ENCODE measurements around the gene HMGCLL1. TPM values are rescaled to one million over a fixed set of nuclear protein-coding genes. Genes with fewer than 3 reads are reported as not detected.

The HMGCLL1 gene
- total RNA-seq, 1 experiment from 2014 or later: not detected

GRCh38 chr6:55531496-55531895 is 47.5 kb downstream of the HMGCLL1 start:
- no peak for DNase-seq (ENCODE audit: low read depth)

GRCh38 chr6:55530931-55531330 is 48.1 kb downstream of the HMGCLL1 start:
- DNase-seq (ENCODE audit: low read depth): no peak

- no peak for DNase-seq (ENCODE audit: low read depth)
These were observed 50.4 kb downstream of the HMGCLL1 start for GRCh38 chr6:55528624-55529023.

GRCh38 chr6:55524441-55524840 is 54.6 kb downstream of the HMGCLL1 start:
- no peak for DNase-seq (ENCODE audit: low read depth)

- no peak for DNase-seq (ENCODE audit: low read depth)
These were observed 60.4 kb downstream of the HMGCLL1 start for GRCh38 chr6:55518529-55519060.

GRCh38 chr6:55516736-55517135 is 62.3 kb downstream of the HMGCLL1 start:
- no peak for DNase-seq (ENCODE audit: low read depth)

- DNase-seq (ENCODE audit: low read depth): no peak
These were observed 66.1 kb downstream of the HMGCLL1 start for GRCh38 chr6:55512904-55513303.

- DNase-seq (ENCODE audit: low read depth): no peak
These were observed 67.7 kb downstream of the HMGCLL1 start for GRCh38 chr6:55511122-55511800.

GRCh38 chr6:55499591-55499990 is 79.4 kb downstream of the HMGCLL1 start:
- no peak for DNase-seq (ENCODE audit: low read depth)

GRCh38 chr6:55497694-55498093 is 81.3 kb downstream of the HMGCLL1 start:
- DNase-seq (ENCODE audit: low read depth): no peak

GRCh38 chr6:55496201-55496600 is 82.8 kb downstream of the HMGCLL1 start:
- DNase-seq (ENCODE audit: low read depth): no peak

GRCh38 chr6:55495277-55495676 is 83.7 kb downstream of the HMGCLL1 start:
- DNase-seq (ENCODE audit: low read depth): no peak

- no peak for DNase-seq (ENCODE audit: low read depth)
These were observed 84.6 kb downstream of the HMGCLL1 start for GRCh38 chr6:55494411-55494810.

GRCh38 chr6:55492259-55492658 is 86.7 kb downstream of the HMGCLL1 start:
- no peak for DNase-seq (ENCODE audit: low read depth)

- DNase-seq (ENCODE audit: low read depth): no peak
These were observed 88.1 kb downstream of the HMGCLL1 start for GRCh38 chr6:55490871-55491270.

GRCh38 chr6:55474382-55474781 is 104.6 kb downstream of the HMGCLL1 start:
- DNase-seq (ENCODE audit: low read depth): no peak

GRCh38 chr6:55473722-55474121 is 105.3 kb downstream of the HMGCLL1 start:
- DNase-seq (ENCODE audit: low read depth): no peak

GRCh38 chr6:55469951-55470366 is 109.0 kb downstream of the HMGCLL1 start:
- DNase-seq (ENCODE audit: low read depth): no peak

GRCh38 chr6:55456016-55456415 is 123.0 kb downstream of the HMGCLL1 start:
- no peak for DNase-seq (ENCODE audit: low read depth)

GRCh38 chr6:55450005-55450404 is 129.0 kb downstream of the HMGCLL1 start:
- no peak for DNase-seq (ENCODE audit: low read depth)

GRCh38 chr6:55449225-55449624 is 129.8 kb downstream of the HMGCLL1 start:
- no peak for DNase-seq (ENCODE audit: low read depth)

GRCh38 chr6:55448451-55448850 is 130.5 kb downstream of the HMGCLL1 start:
- no peak for DNase-seq (ENCODE audit: low read depth)

- DNase-seq (ENCODE audit: low read depth): no peak
These were observed 131.1 kb downstream of the HMGCLL1 start for GRCh38 chr6:55447891-55448290.

All from RPMI7951 (cell line).